HEK293 (cell line): ENCODE results near the gene SMYD2.
A peak's percentile ranks its signal among the peaks of the same experiment; 100 is the strongest.

Experiments
- AEBP2 ChIP-seq: fragments of 450-650 bp; formaldehyde crosslinking; IDR thresholded peaks from 2 replicates; pipeline ENCODE4 v1.5.1; 2016; ENCODE audit warnings: missing biosample characterization, missing genetic modification characterization, borderline replicate concordance
- CTCF ChIP-seq: fragments of 450-650 bp; formaldehyde crosslinking; IDR thresholded peaks from 2 replicates; pipeline ENCODE4 v1.5.1; 2016; ENCODE audit warnings: missing biosample characterization, missing genetic modification characterization
- KLF16 ChIP-seq: fragments of 450-650 bp; formaldehyde crosslinking; IDR thresholded peaks from 2 replicates; pipeline ENCODE4 v1.5.1; 2017; ENCODE audit warnings: missing biosample characterization, missing genetic modification characterization
- PRDM1 ChIP-seq: fragments of 450-650 bp; formaldehyde crosslinking; IDR thresholded peaks from 2 replicates; pipeline ENCODE4; 2016; ENCODE audit warnings: missing biosample characterization, missing genetic modification characterization
- ZBTB44 ChIP-seq: fragments of 450-650 bp; IDR thresholded peaks from 2 replicates; pipeline ENCODE4 v1.5.1; 2018; ENCODE audit warnings: missing biosample characterization, mild to moderate bottlenecking, missing genetic modification characterization
- ZBTB49 ChIP-seq: fragments of 450-650 bp; formaldehyde crosslinking; IDR thresholded peaks from 2 replicates; pipeline ENCODE4 v1.5.1; 2016; ENCODE audit warnings: missing biosample characterization, missing genetic modification characterization, low read depth
- ZNF157 ChIP-seq: fragments of 450-650 bp; formaldehyde crosslinking; IDR thresholded peaks from 2 replicates; pipeline ENCODE4 v1.5.1; 2016; ENCODE audit warnings: missing biosample characterization, missing genetic modification characterization
- ZNF274 ChIP-seq, 2 experiments: fragments of 200-500 bp in 1 of 2; fragments of 450-650 bp in 1 of 2; sonication (Bioruptor generic) in 1 of 2; formaldehyde crosslinking in 1 of 2; IDR thresholded peaks; 2 replicates each; pipeline versions ENCODE4 v1.5.1 to v1.6.1; 2014 to 2016; ENCODE audit warnings: borderline replicate concordance in 1 of 2, inconsistent platforms in 1 of 2, low read length in 1 of 2, missing biosample characterization in 1 of 2, missing genetic modification characterization in 1 of 2
- ZNF350 ChIP-seq: fragments of 450-650 bp; formaldehyde crosslinking; IDR thresholded peaks from 2 replicates; pipeline ENCODE4 v1.5.0; 2017; ENCODE audit warnings: missing biosample characterization, mild to moderate bottlenecking, missing genetic modification characterization
- ZNF639 ChIP-seq: fragments of 450-650 bp; formaldehyde crosslinking; IDR thresholded peaks from 2 replicates; pipeline ENCODE4 v1.5.1; 2016; ENCODE audit warnings: missing biosample characterization, missing genetic modification characterization
- ZSCAN16 ChIP-seq: fragments of 450-650 bp; formaldehyde crosslinking; IDR thresholded peaks from 2 replicates; pipeline ENCODE4 v1.5.1; 2016; ENCODE audit warnings: missing biosample characterization, missing genetic modification characterization

- TF ChIP-seq CTCF (tag by site-specific recombination) (peak; percentile 53), ZNF157 (no peak), ZNF274 (IDR thresholded peaks at IDR 0.05; ENCODE audit: low read length) (no peak), ZNF274 (tag by site-specific recombination; IDR thresholded peaks at IDR 0.05; ENCODE audit: borderline replicate concordance) (no peak), KLF16 (tag by site-specific recombination) (no peak), ZBTB44 (tag by site-specific recombination) (no peak), ZSCAN16 (no peak), ZNF350 (no peak), ZNF639 (tag by site-specific recombination) (no peak), AEBP2 (tag by site-specific recombination) (no peak), ZBTB49 (tag by site-specific recombination) (no peak), PRDM1 (no peak)
Observed at GRCh38 chr1:214271174-214271858, 9.6 kb upstream of the SMYD2 start.
